Ectodermal cell (in vitro differentiated cells): ENCODE data around the gene CDH3.

Experiments used
- H3K27ac ChIP-seq: 2 replicates; pipeline ENCODE4 v1.7.0; 2013; ENCODE audit warnings: mild to moderate bottlenecking, low read depth, low read length; ENCODE audit not compliant: insufficient read depth, poor library complexity, severe bottlenecking
- H3K27me3 ChIP-seq: 2 replicates; pipeline ENCODE4 v1.7.0; 2013; ENCODE audit warnings: mild to moderate bottlenecking, low read length; ENCODE audit not compliant: insufficient read depth, control insufficient read depth, poor library complexity, severe bottlenecking
- H3K36me3 ChIP-seq: one replicate; pipeline ENCODE4 v1.7.0; 2013; ENCODE audit warnings: low read length; ENCODE audit not compliant: control insufficient read depth, insufficient read depth
- H3K4me1 ChIP-seq: one replicate; pipeline ENCODE4 v1.7.0; 2013; ENCODE audit warnings: low read length; ENCODE audit not compliant: control insufficient read depth, insufficient read depth
- H3K4me3 ChIP-seq: 2 replicates; pipeline ENCODE4 v1.7.0; 2013; ENCODE audit warnings: low read depth, low read length, control low read depth; ENCODE audit not compliant: insufficient read depth
- H3K9me3 ChIP-seq: 2 replicates; pipeline ENCODE4 v1.7.0; 2013; ENCODE audit warnings: mild to moderate bottlenecking, low read length, moderate library complexity; ENCODE audit not compliant: control insufficient read depth
- WGBS, 2 experiments: methylation state at CpG; one replicate each; pipeline ENCODE4 v1.1.7; 2013; ENCODE audit warnings: missing lambda C conversion rate in 2 of 2; 5-methylcytosine and 5-hydroxymethylcytosine counted together

CDH3 gene

GRCh38 chr16:68664297-68664696 lies 19.2 kb downstream of the CDH3 start:
- 94% methylated on average over 2 of the region's 2 CpGs for WGBS, 2 experiments
- no peak overlapping the region for H3K27ac ChIP-seq
- no peaks in the 10 kb centered on the region for H3K4me1 ChIP-seq
- no peaks in the 10 kb centered on the region for H3K27me3 ChIP-seq
- no peaks in the 10 kb centered on the region for H3K36me3 ChIP-seq
- H3K4me3 ChIP-seq = no peak overlapping the region
- H3K9me3 ChIP-seq = no peaks in the 10 kb centered on the region

GRCh38 chr16:68665501-68665900 lies 20.4 kb downstream of the CDH3 start:
- no peaks in the 10 kb centered on the region for H3K4me1 ChIP-seq
- 83 to 94% methylated on average over 5 of the region's 5 CpGs for WGBS, 2 experiments
- H3K36me3 ChIP-seq = no peaks in the 10 kb centered on the region
- H3K9me3 ChIP-seq = no peaks in the 10 kb centered on the region
- no peak overlapping the region for H3K4me3 ChIP-seq
- no peaks in the 10 kb centered on the region for H3K27me3 ChIP-seq
- no peak overlapping the region for H3K27ac ChIP-seq

GRCh38 chr16:68668266-68668665 lies 23.2 kb downstream of the CDH3 start:
- WGBS, 2 experiments = 91 to 95% methylated on average over 4 of the region's 4 CpGs
- no peaks in the 10 kb centered on the region for H3K36me3 ChIP-seq
- H3K27me3 ChIP-seq = no peaks in the 10 kb centered on the region
- H3K9me3 ChIP-seq = no peaks in the 10 kb centered on the region
- no peak overlapping the region for H3K4me3 ChIP-seq
- peaks cover 6% of the 10 kb centered on the region for H3K4me1 ChIP-seq
- no peak overlapping the region for H3K27ac ChIP-seq

- H3K4me3 ChIP-seq = no peak overlapping the region
- 95 to 96% methylated on average over 5 of the region's 5 CpGs for WGBS, 2 experiments
These were observed 31.2 kb downstream of the CDH3 start for GRCh38 chr16:68676113-68676860.

GRCh38 chr16:68681038-68681437 lies 35.9 kb downstream of the CDH3 start:
- Histone ChIP-seq H3K9me3 (no peaks in the 10 kb centered on the region), H3K36me3 (no peaks in the 10 kb centered on the region), H3K27ac (no peak overlapping the region), H3K4me3 (no peak overlapping the region), H3K27me3 (no peaks in the 10 kb centered on the region), H3K4me1 (no peaks in the 10 kb centered on the region)
- 91 to 96% methylated on average over 2 of the region's 2 CpGs for WGBS, 2 experiments

More at GRCh38 chr16:68676113-68676860, 31.2 kb downstream of the CDH3 start:
- H3K36me3 ChIP-seq = no peaks in the 10 kb centered on the region
- no peaks in the 10 kb centered on the region for H3K27me3 ChIP-seq
- no peaks in the 10 kb centered on the region for H3K9me3 ChIP-seq
- H3K27ac ChIP-seq = no peak overlapping the region
- H3K4me1 ChIP-seq = peaks cover 6% of the 10 kb centered on the region

- no peaks in the 10 kb centered on the region for H3K9me3 ChIP-seq
- no peaks in the 10 kb centered on the region for H3K4me1 ChIP-seq
- no peaks in the 10 kb centered on the region for H3K36me3 ChIP-seq
- H3K27ac ChIP-seq = no peak overlapping the region
- no peak overlapping the region for H3K4me3 ChIP-seq
- H3K27me3 ChIP-seq = no peaks in the 10 kb centered on the region
- WGBS, 2 experiments = 89 to 90% methylated on average over 22 of the region's 22 CpGs
These were observed 40.8 kb downstream of the CDH3 start for GRCh38 chr16:68685685-68686478.

- no peaks in the 10 kb centered on the region for H3K9me3 ChIP-seq
- H3K27ac ChIP-seq = no peak overlapping the region
- no peaks in the 10 kb centered on the region for H3K27me3 ChIP-seq
- no peaks in the 10 kb centered on the region for H3K36me3 ChIP-seq
- H3K4me3 ChIP-seq = no peak overlapping the region
- H3K4me1 ChIP-seq = no peaks in the 10 kb centered on the region
- 93 to 95% methylated on average over 5 of the region's 5 CpGs for WGBS, 2 experiments
These were observed 41.8 kb downstream of the CDH3 start for GRCh38 chr16:68686905-68687304.

GRCh38 chr16:68689921-68690320 lies 44.8 kb downstream of the CDH3 start:
- Histone ChIP-seq H3K27me3 (no peaks in the 10 kb centered on the region), H3K36me3 (no peaks in the 10 kb centered on the region), H3K4me1 (no peaks in the 10 kb centered on the region), H3K4me3 (no peak overlapping the region), H3K27ac (no peak overlapping the region), H3K9me3 (no peaks in the 10 kb centered on the region)
- WGBS, 2 experiments = 91 to 92% methylated on average over 5 of the region's 5 CpGs

GRCh38 chr16:68695575-68695974 lies 50.5 kb downstream of the CDH3 start:
- H3K9me3 ChIP-seq = no peaks in the 10 kb centered on the region
- WGBS, 2 experiments = 87 to 88% methylated on average over 11 of the region's 11 CpGs
- no peaks in the 10 kb centered on the region for H3K4me1 ChIP-seq
- no peaks in the 10 kb centered on the region for H3K36me3 ChIP-seq
- H3K27ac ChIP-seq = no peak overlapping the region
- H3K27me3 ChIP-seq = no peaks in the 10 kb centered on the region
- no peak overlapping the region for H3K4me3 ChIP-seq

- H3K4me3 ChIP-seq = no peak overlapping the region
- no peak overlapping the region for H3K27ac ChIP-seq
- no peaks in the 10 kb centered on the region for H3K4me1 ChIP-seq
- no peaks in the 10 kb centered on the region for H3K9me3 ChIP-seq
- H3K36me3 ChIP-seq = no peaks in the 10 kb centered on the region
- 94 to 95% methylated on average over 8 of the region's 8 CpGs for WGBS, 2 experiments
- H3K27me3 ChIP-seq = no peaks in the 10 kb centered on the region
These were observed 51.4 kb downstream of the CDH3 start for GRCh38 chr16:68696514-68696913.
